SH-SY5Y (cell line): Measurements from ENCODE around the gene VIPR2.

Experiments
- GATA2 ChIP-seq: IDR thresholded peaks from 2 replicates; pipeline ENCODE4 v1.6.1; 2011; ENCODE audit warnings: mild to moderate bottlenecking, low read depth, low read length
- GATA3 ChIP-seq: IDR thresholded peaks from 2 replicates; pipeline ENCODE4 v1.6.1; 2011; ENCODE audit warnings: low read depth, mild to moderate bottlenecking, low read length, moderate library complexity

DNA sequence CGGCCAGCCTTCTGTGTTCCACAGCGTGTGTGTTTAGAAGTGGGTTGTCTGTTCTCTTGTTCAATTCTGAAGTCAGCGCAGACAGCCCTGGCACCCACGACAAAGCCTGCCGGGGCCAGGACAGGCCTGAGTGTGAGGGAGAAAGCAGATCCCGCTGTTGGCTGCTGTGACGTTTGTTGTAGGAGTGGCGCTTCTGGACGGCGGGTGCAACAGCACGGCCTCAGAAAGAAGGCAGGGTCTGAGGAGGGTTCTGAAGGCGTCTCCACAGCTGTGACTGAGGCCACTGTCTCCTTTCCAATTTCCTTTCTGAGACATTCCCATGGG lies 76.2 kb downstream of the VIPR2 start:
- TF ChIP-seq GATA2, result no peak
- TF ChIP-seq GATA3, result no peak
